GM12892 (cell line): ENCODE results near the gene NEK6.

Experiments
- DNase-seq: peaks from one replicate; pipeline ENCODE4 v3.0.0; 2011; ENCODE audit not compliant: insufficient read length
- FAIRE-seq: peaks from 2 replicates; lab custom pipeline; 2011; peaks lifted over from hg19 to GRCh38; lab: Jason Lieb, UNC
- POLR2A ChIP-seq: IDR thresholded peaks from 2 replicates; pipeline ENCODE4 v1.6.1; 2011; ENCODE audit warnings: low read depth, low read length, control low read depth
- POLR2AphosphoS5 ChIP-seq: IDR thresholded peaks from 2 replicates; pipeline ENCODE4 v1.6.1; 2011; ENCODE audit warnings: low read depth, low read length, control low read depth
- TAF1 ChIP-seq: IDR thresholded peaks from 2 replicates; pipeline ENCODE4 v1.6.1; 2011; ENCODE audit warnings: low read depth, mild to moderate bottlenecking, control low read depth, low read length, borderline replicate concordance

NEK6 gene

DNA sequence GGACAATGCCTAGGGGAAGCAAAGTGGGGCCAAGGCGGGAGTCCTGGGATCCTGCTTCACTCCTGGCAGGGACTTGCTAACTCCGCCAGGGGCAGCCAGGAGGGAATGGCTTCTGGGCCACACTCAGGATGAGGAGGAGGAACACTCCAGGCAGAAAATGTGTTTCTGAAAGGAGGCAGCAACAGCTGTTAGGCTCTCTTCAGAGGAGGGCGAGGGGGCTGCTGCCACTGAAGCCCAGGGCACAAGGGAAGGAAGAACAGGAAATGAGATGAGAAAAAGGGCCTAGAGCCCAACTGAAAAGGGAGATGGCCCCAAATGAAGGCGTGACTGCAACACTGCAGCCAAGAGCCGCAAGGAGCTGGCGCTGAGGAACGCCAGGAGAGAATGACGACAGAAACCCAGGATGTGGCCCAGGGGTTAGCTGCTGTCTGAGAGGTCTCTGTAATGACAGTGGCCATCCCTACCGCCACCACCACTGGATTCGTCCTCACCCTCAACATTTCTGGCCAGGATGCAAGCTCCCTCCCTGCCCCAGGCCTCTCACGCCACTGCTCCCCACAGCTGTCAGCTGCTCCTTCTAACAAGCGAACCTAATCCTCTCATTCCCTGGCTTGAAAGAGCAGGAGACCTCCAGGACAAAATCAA lies 141.7 kb downstream of the NEK6 start:
- no peak for TF ChIP-seq TAF1
- TF ChIP-seq POLR2AphosphoS5: no peak
- FAIRE-seq: no peak
- no peak for DNase-seq

DNA sequence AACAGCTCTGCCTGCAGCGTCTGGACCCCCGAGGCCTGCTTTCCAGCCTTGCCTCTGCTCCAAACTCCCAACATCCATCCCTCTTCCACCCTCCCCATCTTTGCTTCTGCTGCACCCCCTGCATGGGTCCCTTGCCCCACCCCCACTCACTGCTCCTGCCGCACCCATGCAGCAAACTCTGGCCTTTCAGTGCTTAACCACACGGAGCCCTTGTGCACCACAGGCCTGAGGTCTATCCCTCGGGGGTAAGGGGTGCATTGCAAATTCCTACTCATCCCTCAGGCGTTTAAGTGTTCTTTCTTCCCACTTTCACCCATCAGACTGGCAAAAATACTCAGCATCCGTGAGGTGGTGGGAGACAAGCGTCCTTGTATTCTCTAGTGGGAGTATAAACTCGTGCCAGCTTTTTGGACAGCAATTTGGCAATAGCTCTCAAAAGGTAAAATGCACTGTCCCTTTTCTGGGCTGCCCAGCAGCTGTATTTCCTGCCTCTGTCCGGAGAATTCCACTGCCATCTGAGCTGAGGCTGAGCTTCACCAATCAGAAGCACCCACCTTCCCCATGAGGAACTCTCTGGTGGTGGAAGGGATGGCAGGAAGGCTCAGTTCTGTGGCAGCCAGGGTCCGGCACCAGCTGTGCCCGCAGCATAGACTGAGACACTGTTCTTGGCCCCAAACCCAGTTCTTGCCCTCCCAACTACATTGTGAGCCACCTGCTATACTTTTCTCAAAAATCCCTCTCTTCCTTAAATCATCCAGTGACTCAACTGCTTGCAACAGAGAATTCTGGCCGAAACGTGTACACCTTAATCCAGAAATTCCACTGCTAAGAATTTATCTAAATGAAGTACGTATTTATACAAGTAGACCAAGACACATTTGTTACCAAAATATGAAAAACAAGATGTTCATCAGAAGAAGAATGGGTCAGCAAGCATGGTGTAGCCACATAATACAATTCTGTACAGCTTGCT lies 142.5 kb downstream of the NEK6 start:
- FAIRE-seq (no peak), DNase-seq (no peak)
- TF ChIP-seq TAF1 (no peak), POLR2AphosphoS5 (no peak), POLR2A (no peak)
